Activated B cell treated with CpG ODN at 0.5 μM for 24 hours (primary cell): Measurements from ENCODE around the gene SMIM10L2A. TPM values are rescaled to one million over a fixed set of nuclear protein-coding genes. Genes with fewer than 3 reads are reported as not detected.

ENCODE experiments used
- ATAC-seq: fragments of 200-7000 bp; cut with Tn5 transposase; one replicate; pipeline ENCODE4 v1.10.0; 2021; ENCODE audit warnings: low read depth, mild to moderate bottlenecking, moderate library complexity
- CTCF ChIA-PET: fragments of 350-600 bp; sonication (Branson Sonifier 250); formaldehyde crosslinking; loops from one replicate; lab custom pipeline; 2021; ENCODE audit warnings: antibody characterized with exemption; lab: Charles Lee
- POLR2A ChIA-PET: fragments of 350-600 bp; sonication (Branson Sonifier 250); formaldehyde crosslinking; loops from one replicate; lab custom pipeline; 2021; ENCODE audit warnings: antibody characterized with exemption; lab: Charles Lee
- DNase-seq: peaks from one replicate; pipeline ENCODE4 v3.0.0; 2022
- H3K27ac Mint-ChIP-seq: one replicate; pipeline ENCODE4 v1.8.0; 2020; ENCODE audit warnings: mixed read lengths
- H3K27me3 Mint-ChIP-seq: one replicate; pipeline ENCODE4 v1.8.0; 2021; ENCODE audit warnings: mixed read lengths
- H3K36me3 Mint-ChIP-seq: one replicate; pipeline ENCODE4 v1.8.0; 2021; ENCODE audit warnings: low read depth, mixed read lengths
- H3K4me1 Mint-ChIP-seq: one replicate; pipeline ENCODE4 v1.8.0; 2021; ENCODE audit warnings: mixed read lengths
- H3K4me3 Mint-ChIP-seq: one replicate; pipeline ENCODE4 v1.8.0; 2020; ENCODE audit warnings: mild to moderate bottlenecking, mixed read lengths
- H3K9me3 Mint-ChIP-seq: one replicate; pipeline ENCODE4 v1.8.0; 2020; ENCODE audit warnings: mixed read lengths
- intact Hi-C: fragments of 100-400 bp; cut with micrococcal nuclease; formaldehyde crosslinking; loops from one replicate; pipeline ENCODE4 v1.15.1; 2024
- total RNA-seq: library from RNA; stranded (reverse); gene quantifications from 2 replicates; pipeline ENCODE4 v1.2.3, GENCODE V29; 2022
- TF ChIP-seq, protein P1 (sequence below): fragments of 200-600 bp; IDR thresholded peaks from one replicate; pipeline ENCODE4 v1.8.0; 2022; ENCODE audit warnings: antibody characterized with exemption, mild to moderate bottlenecking

Gene SMIM10L2A
- total RNA-seq, 1 donor from 2014 or later = 0.11 TPM

DNA sequence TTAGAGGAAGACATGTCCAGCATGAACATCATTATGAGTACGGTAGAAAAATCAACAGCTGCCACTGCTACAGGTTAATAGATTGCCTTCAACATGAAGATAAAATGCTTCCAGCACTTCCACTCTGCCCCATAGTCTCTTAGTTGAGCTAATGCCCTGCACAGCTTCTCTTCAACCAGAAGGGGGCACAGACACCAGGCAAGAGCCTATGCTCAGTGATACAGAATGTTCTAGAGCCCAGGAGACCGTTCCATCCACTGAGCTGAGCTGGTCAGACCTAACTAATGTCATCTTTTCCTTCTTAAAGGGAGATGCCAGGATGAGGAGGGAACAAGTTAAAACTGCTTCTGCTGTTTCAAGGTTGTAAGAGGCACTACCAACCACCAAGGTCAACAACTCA is 42.2 kb downstream of the SMIM10L2A start:
- Mint-ChIP-seq H3K9me3 (no peaks in the 10 kb centered on the region), H3K4me3 (no peak overlapping the region), H3K27ac (no peak overlapping the region), H3K27me3 (peaks cover 5% of the 10 kb centered on the region), H3K36me3 (no peaks in the 10 kb centered on the region), H3K4me1 (no peaks in the 10 kb centered on the region)
- ChIA-PET POLR2A (no interaction called here), CTCF (interaction anchor here (1.0 to 1.2 kb wide), 3 partner anchors 21 to 108 kb away, joined by 3 to 4 read pairs (median 4); no protein-coding TSS in a partner anchor)
- peak; percentile 40 for ATAC-seq
- DNase-seq = no peak
- intact Hi-C loops = no loop called here
- TF ChIP-seq, protein P1, sequence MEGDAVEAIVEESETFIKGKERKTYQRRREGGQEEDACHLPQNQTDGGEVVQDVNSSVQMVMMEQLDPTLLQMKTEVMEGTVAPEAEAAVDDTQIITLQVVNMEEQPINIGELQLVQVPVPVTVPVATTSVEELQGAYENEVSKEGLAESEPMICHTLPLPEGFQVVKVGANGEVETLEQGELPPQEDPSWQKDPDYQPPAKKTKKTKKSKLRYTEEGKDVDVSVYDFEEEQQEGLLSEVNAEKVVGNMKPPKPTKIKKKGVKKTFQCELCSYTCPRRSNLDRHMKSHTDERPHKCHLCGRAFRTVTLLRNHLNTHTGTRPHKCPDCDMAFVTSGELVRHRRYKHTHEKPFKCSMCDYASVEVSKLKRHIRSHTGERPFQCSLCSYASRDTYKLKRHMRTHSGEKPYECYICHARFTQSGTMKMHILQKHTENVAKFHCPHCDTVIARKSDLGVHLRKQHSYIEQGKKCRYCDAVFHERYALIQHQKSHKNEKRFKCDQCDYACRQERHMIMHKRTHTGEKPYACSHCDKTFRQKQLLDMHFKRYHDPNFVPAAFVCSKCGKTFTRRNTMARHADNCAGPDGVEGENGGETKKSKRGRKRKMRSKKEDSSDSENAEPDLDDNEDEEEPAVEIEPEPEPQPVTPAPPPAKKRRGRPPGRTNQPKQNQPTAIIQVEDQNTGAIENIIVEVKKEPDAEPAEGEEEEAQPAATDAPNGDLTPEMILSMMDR = no peak

DNA sequence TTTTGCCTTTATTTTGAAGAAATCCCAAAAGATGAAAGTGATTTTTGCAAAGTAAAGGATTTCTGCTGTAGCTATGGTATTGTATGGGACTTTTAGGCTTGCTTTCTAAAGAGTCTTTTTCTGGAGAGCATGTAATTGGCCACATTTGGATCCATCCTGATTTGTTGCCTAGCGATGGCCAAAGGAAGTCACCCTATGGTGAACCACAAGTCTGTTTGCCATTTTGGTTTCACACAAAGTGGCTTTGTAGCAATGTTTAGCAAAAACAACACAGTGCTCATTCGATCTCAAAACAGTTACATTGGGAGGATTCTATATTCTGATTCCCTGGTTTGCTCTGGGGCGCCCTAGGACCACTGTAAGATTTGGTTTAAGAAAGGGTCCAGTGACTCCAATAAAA is 54.6 kb downstream of the SMIM10L2A start:
- ChIA-PET CTCF (no interaction called here), POLR2A (no interaction called here)
- no peak for DNase-seq
- no peak overlapping the region for H3K27ac Mint-ChIP-seq
- no peaks in the 10 kb centered on the region for H3K9me3 Mint-ChIP-seq
- H3K36me3 Mint-ChIP-seq = no peaks in the 10 kb centered on the region
- no peaks in the 10 kb centered on the region for H3K4me1 Mint-ChIP-seq
- TF ChIP-seq, protein P1 = no peak
- intact Hi-C loops = loop anchor here (10.0 kb wide), 1 partner anchor 362 kb away; no protein-coding TSS in a partner anchor
- no peak for ATAC-seq
- H3K27me3 Mint-ChIP-seq = peaks cover 5% of the 10 kb centered on the region
- H3K4me3 Mint-ChIP-seq = no peak overlapping the region

DNA sequence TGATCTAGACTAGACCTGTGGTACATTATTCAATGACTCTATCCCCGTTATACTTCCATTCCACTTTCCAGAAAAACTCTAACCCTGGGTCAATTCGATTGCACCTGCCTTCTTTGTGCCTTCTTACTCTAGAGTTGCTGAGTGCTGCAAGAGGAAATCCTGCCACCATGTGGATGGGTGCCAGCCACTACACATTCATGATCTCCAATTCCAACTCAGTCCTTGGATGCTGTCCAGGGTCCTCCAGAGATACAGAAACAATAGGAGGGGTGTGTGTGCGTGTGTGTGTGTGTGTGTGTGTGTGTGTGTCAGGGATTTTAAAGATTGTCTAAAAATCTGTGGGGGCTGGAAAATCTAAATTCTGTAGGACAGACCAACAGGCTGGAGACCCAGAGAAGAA is 55.8 kb downstream of the SMIM10L2A start:
- Mint-ChIP-seq H3K36me3 (no peaks in the 10 kb centered on the region), H3K4me1 (no peaks in the 10 kb centered on the region), H3K4me3 (no peak overlapping the region), H3K27me3 (peaks cover 3% of the 10 kb centered on the region), H3K9me3 (no peaks in the 10 kb centered on the region), H3K27ac (no peak overlapping the region)
- intact Hi-C loops = loop anchor here (1.0 to 10.0 kb wide), 2 partner anchors 363 to 512 kb away; no protein-coding TSS in a partner anchor
- no peak for DNase-seq
- no peak for ATAC-seq
- TF ChIP-seq, protein P1 = no peak
- ChIA-PET CTCF (no interaction called here), POLR2A (no interaction called here)

Other genes with a start within 250 kb of the SMIM10L2A start
- gene ETDA, start 169.9 kb upstream of the SMIM10L2A start, total RNA-seq = not detected in 2 replicates
- gene ETDC, start 112.5 kb upstream of the SMIM10L2A start, total RNA-seq = not detected in 2 replicates
- 9.5 and 11.0 TPM in 2 replicates for gene ZNF75D, start 77.8 kb upstream of the SMIM10L2A start, total RNA-seq
- 2.6 and 2.7 TPM in 2 replicates for gene ZNF449, start 77.1 kb upstream of the SMIM10L2A start, total RNA-seq
- 23.3 and 24.6 TPM in 2 replicates for gene INTS6L, start 98.7 kb downstream of the SMIM10L2A start, total RNA-seq